ENCODE data around the gene TNPO2. TPM values are rescaled to one million over a fixed set of nuclear protein-coding genes. Genes with fewer than 3 reads are reported as not detected.

Gene TNPO2
- total RNA-seq, 1 donor from 2014 or later = 42.7 TPM

- Histone ChIP-seq H3K4me3 (no peak overlapping the region), H3K27ac (no peak overlapping the region), H3K27me3 (ENCODE audit: low read depth) (no peaks in the 10 kb centered on the region), H3K9me3 (no peaks in the 10 kb centered on the region), H3K36me3 (peaks cover 4% of the 10 kb centered on the region), H3K4me1 (no peaks in the 10 kb centered on the region)
- intact Hi-C loops (cut with DNase I) = no loop called here
- ATAC-seq (peak in 1 of 2 donors; percentile 10), DNase-seq (no peak)
- no peak for TF ChIP-seq CTCF (IDR thresholded peaks at IDR 0.05)
Measured at GRCh38 chr19:12689581-12690216, 34.0 kb downstream of the TNPO2 start.

GRCh38 chr19:12689012-12689411, 34.7 kb downstream of the TNPO2 start:
- intact Hi-C loops (cut with DNase I) = no loop called here
- no peak overlapping the region for H3K4me3 ChIP-seq
- H3K4me1 ChIP-seq = no peaks in the 10 kb centered on the region
- DNase-seq = no peak
- H3K27me3 ChIP-seq (ENCODE audit: low read depth) = no peaks in the 10 kb centered on the region
- H3K36me3 ChIP-seq = peaks cover 4% of the 10 kb centered on the region
- no peak overlapping the region for H3K27ac ChIP-seq
- no peak for TF ChIP-seq CTCF (IDR thresholded peaks at IDR 0.05)
- ATAC-seq = no peak
- no peaks in the 10 kb centered on the region for H3K9me3 ChIP-seq

- Histone ChIP-seq H3K4me3 (no peak within 1 kb of the TSS), H3K27me3 (ENCODE audit: low read depth) (no peaks in the 10 kb centered on the region), H3K27ac (no peak within 1 kb of the TSS), H3K9me3 (no peaks in the 10 kb centered on the region), H3K4me1 (no peaks in the 10 kb centered on the region), H3K36me3 (peaks cover 4% of the 10 kb centered on the region)
- intact Hi-C loops (cut with DNase I) = no loop called here
- TF ChIP-seq CTCF (IDR thresholded peaks at IDR 0.05) = no peak
- ATAC-seq = no peak
- DNase-seq = no peak
Measured at GRCh38 chr19:12687496-12688196, 36.1 kb downstream of the TNPO2 start, which contains the start of gene GNG14. Gene GNG14, plus strand, starts transcription at chr19:12687998. Its CDS starts 51 bp downstream, at chr19:12688049.

- Histone ChIP-seq H3K27ac (no peak overlapping the region), H3K4me1 (peaks cover 2% of the 10 kb centered on the region), H3K9me3 (no peaks in the 10 kb centered on the region), H3K27me3 (ENCODE audit: low read depth) (no peaks in the 10 kb centered on the region), H3K36me3 (peaks cover 4% of the 10 kb centered on the region), H3K4me3 (no peak overlapping the region)
- intact Hi-C loops (cut with DNase I) = no loop called here
- ATAC-seq (no peak), DNase-seq (no peak)
- TF ChIP-seq CTCF (IDR thresholded peaks at IDR 0.05) = no peak
Measured at GRCh38 chr19:12685831-12686230, 37.9 kb downstream of the TNPO2 start.

GRCh38 chr19:12681074-12681987, 42.4 kb downstream of the TNPO2 start, which contains the start of gene DHPS:
Gene DHPS, minus strand, starts transcription at chr19:12681880. Its CDS starts 114 bp downstream, at chr19:12681766.
- peak within 1 kb of the TSS; percentile 98 for H3K27ac ChIP-seq
- no peaks in the 10 kb centered on the region for H3K9me3 ChIP-seq
- peaks cover 38% of the 10 kb centered on the region for H3K36me3 ChIP-seq
- intact Hi-C loops (cut with DNase I) = no loop called here
- ATAC-seq (peak; percentile 94 to 96), DNase-seq (peak; percentile 95)
- TF ChIP-seq CTCF (IDR thresholded peaks at IDR 0.05) = no peak
- H3K4me1 ChIP-seq = peaks cover 16% of the 10 kb centered on the region
- H3K27me3 ChIP-seq (ENCODE audit: low read depth) = no peaks in the 10 kb centered on the region
- H3K4me3 ChIP-seq = peak within 1 kb of the TSS; percentile 87

All from lower lobe of right lung (tissue), 2 donors.